Thoracic aorta (tissue), 2 donors: ENCODE results near the gene CFAP92. TPM values are rescaled to one million over a fixed set of nuclear protein-coding genes. Genes with fewer than 3 reads are reported as not detected.

ENCODE experiments used
- ATAC-seq: fragments of 150-250 bp; one replicate; pipeline ENCODE4 v1.8.0; 2017; ENCODE audit warnings: low read depth; ENCODE audit not compliant: insufficient number of reproducible peaks, low FRiP score
- DNase-seq: peaks from one replicate; pipeline ENCODE4 v3.0.0-alpha.2; 2020; ENCODE audit warnings: low spot score
- H3K27ac ChIP-seq, 2 donors: fragments of 200-600 bp; sonication (generic); 1 replicate in 1 of 2; 2 replicates in 1 of 2; pipeline ENCODE4 v1.5.1; 2016; ENCODE audit warnings: mild to moderate bottlenecking in 2 of 2, moderate library complexity in 2 of 2
- H3K27me3 ChIP-seq: fragments of 200-600 bp; sonication (generic); replicated peaks from 2 replicates; pipeline ENCODE4 v1.6.0; 2016; ENCODE audit warnings: mild to moderate bottlenecking; ENCODE audit not compliant: insufficient read depth
- H3K36me3 ChIP-seq: fragments of 200-600 bp; sonication (generic); one replicate; pipeline ENCODE4 v1.5.1; 2016
- H3K4me1 ChIP-seq, 2 donors: fragments of 200-600 bp; sonication (generic); 1 replicate in 1 of 2; 2 replicates in 1 of 2; pipeline versions ENCODE4 v1.5.1 to v1.6.0; 2016; ENCODE audit warnings: low read depth in 2 of 2, mild to moderate bottlenecking in 1 of 2; ENCODE audit not compliant: control insufficient read depth in 1 of 2
- H3K4me3 ChIP-seq: fragments of 200-600 bp; sonication (generic); 2 replicates; pipeline ENCODE4 v1.5.1; 2016; ENCODE audit warnings: mild to moderate bottlenecking
- H3K9me3 ChIP-seq: fragments of 200-600 bp; sonication (generic); 2 replicates; pipeline ENCODE4 v1.5.1; 2016
- CTCF ChIP-seq: fragments of 200-600 bp; sonication (generic); IDR thresholded peaks from one replicate; pipeline ENCODE4 v1.5.1; 2019; ENCODE audit warnings: antibody characterized with exemption
- total RNA-seq, 2 donors: library from RNA; depleted of rRNA; stranded (reverse); fragments of >200 nt; gene quantifications; one replicate each; pipeline versions ENCODE4 v1.1.0 to v1.2.3, GENCODE V29; 2016

Gene CFAP92
- total RNA-seq, 2 donors from 2014 or later: 0.68 TPM; not detected in 1

- Histone ChIP-seq H3K27ac (no peak overlapping the region), H3K27me3 (no peaks in the 10 kb centered on the region), H3K9me3 (no peaks in the 10 kb centered on the region), H3K4me3 (no peak overlapping the region), H3K4me1 (peaks cover 0 to 2% of the 10 kb centered on the region in 2 donors), H3K36me3 (no peaks in the 10 kb centered on the region)
- TF ChIP-seq CTCF: no peak
- DNase-seq: no peak
- ATAC-seq: no peak
Measured at GRCh38 chr3:128965280-128965679, 28.6 kb downstream of the CFAP92 start.

GRCh38 chr3:128956440-128956839 lies 37.4 kb downstream of the CFAP92 start:
- TF ChIP-seq CTCF: no peak
- no peaks in the 10 kb centered on the region for H3K36me3 ChIP-seq
- no peaks in the 10 kb centered on the region for H3K9me3 ChIP-seq
- no peaks in the 10 kb centered on the region for H3K4me1 ChIP-seq
- DNase-seq (no peak), ATAC-seq (no peak)
- H3K27me3 ChIP-seq: no peaks in the 10 kb centered on the region
- no peak overlapping the region for H3K27ac ChIP-seq
- H3K4me3 ChIP-seq: no peak overlapping the region

GRCh38 chr3:128950223-128950938 lies 43.5 kb downstream of the CFAP92 start:
- TF ChIP-seq CTCF: no peak
- Histone ChIP-seq H3K27me3 (no peaks in the 10 kb centered on the region), H3K36me3 (no peaks in the 10 kb centered on the region), H3K27ac (no peak overlapping the region), H3K9me3 (no peaks in the 10 kb centered on the region), H3K4me3 (no peak overlapping the region), H3K4me1 (no peaks in the 10 kb centered on the region)
- ATAC-seq: no peak
- no peak for DNase-seq

GRCh38 chr3:128949158-128949557 lies 44.7 kb downstream of the CFAP92 start:
- DNase-seq (no peak), ATAC-seq (no peak)
- H3K4me3 ChIP-seq: no peak overlapping the region
- no peaks in the 10 kb centered on the region for H3K36me3 ChIP-seq
- no peaks in the 10 kb centered on the region for H3K9me3 ChIP-seq
- no peaks in the 10 kb centered on the region for H3K4me1 ChIP-seq
- no peak for TF ChIP-seq CTCF
- H3K27ac ChIP-seq: no peak overlapping the region
- no peaks in the 10 kb centered on the region for H3K27me3 ChIP-seq

- ATAC-seq (no peak), DNase-seq (no peak)
- no peak overlapping the region for H3K4me3 ChIP-seq
- H3K27ac ChIP-seq: no peak overlapping the region
- H3K27me3 ChIP-seq: no peaks in the 10 kb centered on the region
- no peaks in the 10 kb centered on the region for H3K9me3 ChIP-seq
- no peaks in the 10 kb centered on the region for H3K4me1 ChIP-seq
- no peaks in the 10 kb centered on the region for H3K36me3 ChIP-seq
- no peak for TF ChIP-seq CTCF
Measured at GRCh38 chr3:128946411-128946810, 47.5 kb downstream of the CFAP92 start.
